Measurements from ENCODE around the gene PDZD2.

- TF ChIP-seq CTCF (IDR thresholded peaks at IDR 0.05), result no peak
- no peak for TF ChIP-seq ZFX (IDR thresholded peaks at IDR 0.05; ENCODE audit: borderline replicate concordance)
Measured at GRCh38 chr5:31758803-31759425, 120.0 kb downstream of the PDZD2 start.

All from 22Rv1 (cell line).